Testis (tissue), 2 donors: ENCODE results near the gene CDC42BPB.

Experiments
- POLR2A ChIP-seq: fragments of 450-650 bp; IDR thresholded peaks from one replicate; pipeline ENCODE4 v1.6.1; 2017; ENCODE audit warnings: antibody characterized with exemption, mild to moderate bottlenecking, moderate library complexity
- TF ChIP-seq, protein P1 (sequence below), 3 experiments: fragments of 450-650 bp in 2 of 3; fragments of 200-600 bp in 1 of 3; sonication (generic) in 1 of 3; IDR thresholded peaks; one replicate each; pipeline ENCODE4 v1.5.1; 2016 to 2019; ENCODE audit warnings: antibody characterized with exemption in 3 of 3, mild to moderate bottlenecking in 2 of 3, moderate library complexity in 1 of 3

DNA sequence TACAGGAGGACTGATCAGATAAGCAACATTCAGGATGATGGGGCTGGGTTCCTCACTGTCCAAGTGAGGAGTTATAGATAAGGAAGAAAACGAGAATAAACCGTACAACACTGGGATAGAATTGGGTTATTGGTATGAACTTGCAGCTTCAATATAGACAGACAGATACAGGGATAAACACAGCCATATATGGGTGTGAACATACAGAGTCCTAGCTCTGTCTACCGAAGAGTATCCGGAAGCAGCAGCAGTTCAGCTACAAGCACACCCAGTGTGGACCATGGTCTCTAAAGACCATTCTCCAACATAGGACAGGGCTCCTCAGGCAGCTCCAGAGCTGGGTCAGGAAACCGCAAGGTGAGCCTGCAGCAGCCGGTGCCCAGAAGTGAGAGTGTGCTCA, 40.8 kb downstream of the CDC42BPB start:
- TF ChIP-seq POLR2A, result no peak
- TF ChIP-seq, protein P1, sequence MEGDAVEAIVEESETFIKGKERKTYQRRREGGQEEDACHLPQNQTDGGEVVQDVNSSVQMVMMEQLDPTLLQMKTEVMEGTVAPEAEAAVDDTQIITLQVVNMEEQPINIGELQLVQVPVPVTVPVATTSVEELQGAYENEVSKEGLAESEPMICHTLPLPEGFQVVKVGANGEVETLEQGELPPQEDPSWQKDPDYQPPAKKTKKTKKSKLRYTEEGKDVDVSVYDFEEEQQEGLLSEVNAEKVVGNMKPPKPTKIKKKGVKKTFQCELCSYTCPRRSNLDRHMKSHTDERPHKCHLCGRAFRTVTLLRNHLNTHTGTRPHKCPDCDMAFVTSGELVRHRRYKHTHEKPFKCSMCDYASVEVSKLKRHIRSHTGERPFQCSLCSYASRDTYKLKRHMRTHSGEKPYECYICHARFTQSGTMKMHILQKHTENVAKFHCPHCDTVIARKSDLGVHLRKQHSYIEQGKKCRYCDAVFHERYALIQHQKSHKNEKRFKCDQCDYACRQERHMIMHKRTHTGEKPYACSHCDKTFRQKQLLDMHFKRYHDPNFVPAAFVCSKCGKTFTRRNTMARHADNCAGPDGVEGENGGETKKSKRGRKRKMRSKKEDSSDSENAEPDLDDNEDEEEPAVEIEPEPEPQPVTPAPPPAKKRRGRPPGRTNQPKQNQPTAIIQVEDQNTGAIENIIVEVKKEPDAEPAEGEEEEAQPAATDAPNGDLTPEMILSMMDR (IDR thresholded peaks at IDR 0.05), result no peak
